ENCODE data around the gene CPT1A.

DNA sequence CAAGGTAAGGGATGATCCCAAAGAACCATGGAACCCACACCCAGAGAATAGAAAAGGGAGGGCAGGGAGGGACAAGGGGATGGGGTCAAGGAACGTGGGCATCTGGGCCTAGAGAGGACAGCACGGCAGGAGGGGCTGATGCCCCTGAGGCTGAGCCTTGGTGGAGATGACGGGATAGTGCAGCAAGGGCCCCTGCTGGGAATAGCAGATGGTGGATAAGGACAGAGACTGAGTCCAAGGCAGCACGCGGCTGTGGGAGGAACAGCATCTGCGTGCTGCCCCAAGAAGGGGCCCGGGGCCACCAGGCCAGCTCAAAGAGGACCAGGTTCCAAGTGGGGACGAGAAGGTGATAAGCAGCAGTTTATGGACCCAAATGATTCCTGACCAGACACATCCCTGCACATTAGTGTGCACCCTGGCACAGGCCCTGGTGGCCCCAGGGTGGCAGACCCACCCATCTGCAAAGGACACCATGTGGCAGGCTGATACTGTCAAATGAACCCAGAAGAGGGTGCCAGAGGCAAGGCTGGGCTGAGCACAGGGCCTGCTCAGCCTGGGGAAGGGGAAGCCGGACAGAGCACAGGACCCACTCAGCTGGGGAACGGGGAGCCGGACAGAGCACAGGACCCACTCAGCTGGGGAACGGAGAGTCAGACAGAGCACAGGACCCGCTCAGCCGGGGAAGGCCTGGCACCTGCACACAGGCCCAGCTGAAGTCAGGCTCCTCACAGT, 77.6 kb downstream of the CPT1A start:
- TF ChIP-seq EZH2 (IDR thresholded peaks at IDR 0.05; ENCODE audit: insufficient read depth, poor library complexity, severe bottlenecking): no peak
- no peak for TF ChIP-seq EZH2phosphoT487 (IDR thresholded peaks at IDR 0.05; ENCODE audit: insufficient read depth, low read depth)
